Measurements from ENCODE around the gene PROC. TPM values are rescaled to one million over a fixed set of nuclear protein-coding genes. Genes with fewer than 3 reads are reported as not detected.

PROC gene
- total and polyA plus RNA-seq, 9 of the 15 experiments (the other 6 are each of a cell fraction or from before 2014, with no cell fraction given): not detected

GRCh38 chr2:127387655-127388422, 30.4 kb upstream of the PROC start, which contains the start of gene MAP3K2 (continued):
- TF ChIP-seq BCLAF1 (IDR thresholded peaks at IDR 0.05; ENCODE audit: borderline replicate concordance in 1 of 2, control insufficient read depth in 1 of 2, low read depth in 2 of 2, low read length in 1 of 2) (0 out of 4 replicates have a peak, but pooled peaks of 1 of the 2 experiments have one; percentile 15), ZKSCAN3 (CRISPR knock-in tag; IDR thresholded peaks at IDR 0.05) (no peak), YY1 (IDR thresholded peaks at IDR 0.05; ENCODE audit: borderline replicate concordance in 1 of 3, control insufficient read depth in 1 of 3, extremely low read depth in 1 of 3, insufficient read depth in 3 of 3, insufficient read length in 1 of 3, insufficient replicate concordance in 2 of 3, low read depth in 1 of 3, low read length in 2 of 3) (peak in 2 of 3 experiments; percentile 77 to 81), TAF9B (IDR thresholded peaks at IDR 0.05; ENCODE audit: partially characterized antibody) (peak; percentile 46), SRSF3 (IDR thresholded peaks at IDR 0.05; ENCODE audit: insufficient read depth, low read length) (no peak), TCF15 (CRISPR knock-in tag; IDR thresholded peaks at IDR 0.05) (no peak), PML (IDR thresholded peaks at IDR 0.05; ENCODE audit: low read length) (peak; percentile 21; the same call in 1 of the 2 replicates), NFIX (CRISPR knock-in tag; IDR thresholded peaks at IDR 0.05; ENCODE audit: low read depth) (no peak), BMI1 (IDR thresholded peaks at IDR 0.05; ENCODE audit: low read length) (no peak), GTF2E2 (tag; IDR thresholded peaks at IDR 0.05) (peak; percentile 34; the same call in 1 of the 2 replicates), RBM15 (IDR thresholded peaks at IDR 0.05; ENCODE audit: insufficient read depth, low read length) (no peak), NRF1 (conservative IDR thresholded peaks at IDR 0.05 in 1 of 2, IDR thresholded peaks at IDR 0.05 in 1 of 2) (peak; percentile 89 to 92), ZFX (CRISPR knock-in tag; IDR thresholded peaks at IDR 0.05) (peak; percentile 94)
- TF ChIP-seq, protein P1, sequence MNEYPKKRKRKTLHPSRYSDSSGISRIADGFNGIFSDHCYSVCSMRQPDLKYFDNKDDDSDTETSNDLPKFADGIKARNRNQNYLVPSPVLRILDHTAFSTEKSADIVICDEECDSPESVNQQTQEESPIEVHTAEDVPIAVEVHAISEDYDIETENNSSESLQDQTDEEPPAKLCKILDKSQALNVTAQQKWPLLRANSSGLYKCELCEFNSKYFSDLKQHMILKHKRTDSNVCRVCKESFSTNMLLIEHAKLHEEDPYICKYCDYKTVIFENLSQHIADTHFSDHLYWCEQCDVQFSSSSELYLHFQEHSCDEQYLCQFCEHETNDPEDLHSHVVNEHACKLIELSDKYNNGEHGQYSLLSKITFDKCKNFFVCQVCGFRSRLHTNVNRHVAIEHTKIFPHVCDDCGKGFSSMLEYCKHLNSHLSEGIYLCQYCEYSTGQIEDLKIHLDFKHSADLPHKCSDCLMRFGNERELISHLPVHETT (CRISPR knock-in tag; conservative IDR thresholded peaks at IDR 0.05 in 1 of 2, IDR thresholded peaks at IDR 0.05 in 1 of 2): peak in 1 of 2 experiments; percentile 74; a peak in 2 of 4 replicates
- TF ChIP-seq, protein P2, sequence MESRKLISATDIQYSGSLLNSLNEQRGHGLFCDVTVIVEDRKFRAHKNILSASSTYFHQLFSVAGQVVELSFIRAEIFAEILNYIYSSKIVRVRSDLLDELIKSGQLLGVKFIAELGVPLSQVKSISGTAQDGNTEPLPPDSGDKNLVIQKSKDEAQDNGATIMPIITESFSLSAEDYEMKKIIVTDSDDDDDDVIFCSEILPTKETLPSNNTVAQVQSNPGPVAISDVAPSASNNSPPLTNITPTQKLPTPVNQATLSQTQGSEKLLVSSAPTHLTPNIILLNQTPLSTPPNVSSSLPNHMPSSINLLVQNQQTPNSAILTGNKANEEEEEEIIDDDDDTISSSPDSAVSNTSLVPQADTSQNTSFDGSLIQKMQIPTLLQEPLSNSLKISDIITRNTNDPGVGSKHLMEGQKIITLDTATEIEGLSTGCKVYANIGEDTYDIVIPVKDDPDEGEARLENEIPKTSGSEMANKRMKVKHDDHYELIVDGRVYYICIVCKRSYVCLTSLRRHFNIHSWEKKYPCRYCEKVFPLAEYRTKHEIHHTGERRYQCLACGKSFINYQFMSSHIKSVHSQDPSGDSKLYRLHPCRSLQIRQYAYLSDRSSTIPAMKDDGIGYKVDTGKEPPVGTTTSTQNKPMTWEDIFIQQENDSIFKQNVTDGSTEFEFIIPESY (CRISPR knock-in tag; IDR thresholded peaks at IDR 0.05): no peak
- TF ChIP-seq, protein P3, sequence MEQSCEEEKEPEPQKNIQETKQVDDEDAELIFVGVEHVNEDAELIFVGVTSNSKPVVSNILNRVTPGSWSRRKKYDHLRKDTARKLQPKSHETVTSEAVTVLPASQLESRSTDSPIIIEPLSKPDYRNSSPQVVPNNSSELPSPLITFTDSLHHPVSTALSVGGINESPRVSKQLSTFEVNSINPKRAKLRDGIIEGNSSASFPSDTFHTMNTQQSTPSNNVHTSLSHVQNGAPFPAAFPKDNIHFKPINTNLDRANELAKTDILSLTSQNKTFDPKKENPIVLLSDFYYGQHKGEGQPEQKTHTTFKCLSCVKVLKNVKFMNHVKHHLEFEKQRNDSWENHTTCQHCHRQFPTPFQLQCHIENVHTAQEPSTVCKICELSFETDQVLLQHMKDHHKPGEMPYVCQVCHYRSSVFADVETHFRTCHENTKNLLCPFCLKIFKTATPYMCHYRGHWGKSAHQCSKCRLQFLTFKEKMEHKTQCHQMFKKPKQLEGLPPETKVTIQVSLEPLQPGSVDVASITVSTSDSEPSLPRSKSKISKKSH (CRISPR knock-in tag; IDR thresholded peaks at IDR 0.05): no peak
